ENCODE results near the gene KRT2.

Gene KRT2

GRCh38 chr12:52633383-52633782, 18.6 kb downstream of the KRT2 start:
- Histone ChIP-seq H3K23ac (ENCODE audit: low read length) (no peak overlapping the region), H2BK12ac (ENCODE audit: low read length) (no peak overlapping the region), H4K12ac (ENCODE audit: low read depth, low read length) (no peak overlapping the region)

GRCh38 chr12:52632656-52633055, 19.4 kb downstream of the KRT2 start:
- no peak overlapping the region for H2BK5ac ChIP-seq (ENCODE audit: low read depth, low read length, poor library complexity)
- H3K36me3 ChIP-seq (ENCODE audit: control insufficient read depth in 1 of 2, insufficient read depth in 2 of 2, low read length in 2 of 2) = no peaks in the 10 kb centered on the region
- H3K23ac ChIP-seq (ENCODE audit: low read length) = no peak overlapping the region
- H4K91ac ChIP-seq (ENCODE audit: low read depth, low read length) = no peak overlapping the region
- H3K4me3 ChIP-seq (ENCODE audit: low read depth, low read length) = no peak overlapping the region
- H2AK5ac ChIP-seq (ENCODE audit: low read length) = no peak overlapping the region
- H2BK12ac ChIP-seq (ENCODE audit: low read length) = no peak overlapping the region
- H3K4me1 ChIP-seq (ENCODE audit: control insufficient read depth in 1 of 2, insufficient read depth in 2 of 2, low read length in 2 of 2) = no peaks in the 10 kb centered on the region
- H3K14ac ChIP-seq (ENCODE audit: low read length) = no peak overlapping the region
- H3K9me3 ChIP-seq (ENCODE audit: insufficient read depth, low read depth, low read length) = peaks cover 2% of the 10 kb centered on the region
- no peak overlapping the region for H3K18ac ChIP-seq (ENCODE audit: low read length)
- no peaks in the 10 kb centered on the region for H3K79me2 ChIP-seq (ENCODE audit: control insufficient read depth, insufficient read depth, low read length, poor library complexity)
- H2AFZ ChIP-seq (ENCODE audit: insufficient read depth, low read length, poor library complexity) = no peak overlapping the region
- DNase-seq = no peak
- H4K12ac ChIP-seq (ENCODE audit: low read depth, low read length) = no peak overlapping the region
- no peak overlapping the region for H3K27ac ChIP-seq (ENCODE audit: low read depth, low read length)
- no peaks in the 10 kb centered on the region for H3K27me3 ChIP-seq (ENCODE audit: insufficient read depth, low read length)
- H3K9ac ChIP-seq (ENCODE audit: low read length) = no peak overlapping the region
- no peaks in the 10 kb centered on the region for H3K79me1 ChIP-seq (ENCODE audit: low read length)
- no peak overlapping the region for H3K4me2 ChIP-seq (ENCODE audit: low read length)
- H2BK120ac ChIP-seq (ENCODE audit: insufficient read depth, low read length, poor library complexity) = no peak overlapping the region
- no CpG with 5 or more reads among the region's 4 CpGs for WGBS (ENCODE audit: extremely low coverage, insufficient coverage, insufficient read length)
- H3K4ac ChIP-seq (ENCODE audit: low read depth, low read length) = no peak overlapping the region
- no peak overlapping the region for H4K8ac ChIP-seq (ENCODE audit: low read depth, low read length)

More at GRCh38 chr12:52633383-52633782, 18.6 kb downstream of the KRT2 start:
- DNase-seq = no peak
- Histone ChIP-seq H3K36me3 (ENCODE audit: control insufficient read depth in 1 of 2, insufficient read depth in 2 of 2, low read length in 2 of 2) (no peaks in the 10 kb centered on the region), H3K79me2 (ENCODE audit: control insufficient read depth, insufficient read depth, low read length, poor library complexity) (no peaks in the 10 kb centered on the region), H3K14ac (ENCODE audit: low read length) (no peak overlapping the region), H3K4me1 (ENCODE audit: control insufficient read depth in 1 of 2, insufficient read depth in 2 of 2, low read length in 2 of 2) (no peaks in the 10 kb centered on the region), H3K27ac (ENCODE audit: low read depth, low read length) (no peak overlapping the region), H3K27me3 (ENCODE audit: insufficient read depth, low read length) (no peaks in the 10 kb centered on the region), H3K9me3 (ENCODE audit: insufficient read depth, low read depth, low read length) (peaks cover 2% of the 10 kb centered on the region), H4K91ac (ENCODE audit: low read depth, low read length) (no peak overlapping the region), H2AK5ac (ENCODE audit: low read length) (no peak overlapping the region), H3K79me1 (ENCODE audit: low read length) (no peaks in the 10 kb centered on the region), H3K4ac (ENCODE audit: low read depth, low read length) (no peak overlapping the region), H2AFZ (ENCODE audit: insufficient read depth, low read length, poor library complexity) (no peak overlapping the region), H3K18ac (ENCODE audit: low read length) (no peak overlapping the region), H3K4me2 (ENCODE audit: low read length) (no peak overlapping the region), H2BK120ac (ENCODE audit: insufficient read depth, low read length, poor library complexity) (no peak overlapping the region), H3K4me3 (ENCODE audit: low read depth, low read length) (no peak overlapping the region), H2BK5ac (ENCODE audit: low read depth, low read length, poor library complexity) (no peak overlapping the region), H4K8ac (ENCODE audit: low read depth, low read length) (no peak overlapping the region), H3K9ac (ENCODE audit: low read length) (no peak overlapping the region)
- WGBS (ENCODE audit: extremely low coverage, insufficient coverage, insufficient read length) = no CpG with 5 or more reads among the region's 4 CpGs

- Histone ChIP-seq H4K91ac (ENCODE audit: low read depth, low read length) (no peak overlapping the region), H3K79me1 (ENCODE audit: low read length) (no peaks in the 10 kb centered on the region), H3K9ac (ENCODE audit: low read length) (no peak overlapping the region), H3K4me2 (ENCODE audit: low read length) (no peak overlapping the region), H3K4ac (ENCODE audit: low read depth, low read length) (no peak overlapping the region), H2BK12ac (ENCODE audit: low read length) (no peak overlapping the region), H4K8ac (ENCODE audit: low read depth, low read length) (no peak overlapping the region), H3K79me2 (ENCODE audit: control insufficient read depth, insufficient read depth, low read length, poor library complexity) (no peaks in the 10 kb centered on the region), H3K18ac (ENCODE audit: low read length) (no peak overlapping the region), H3K14ac (ENCODE audit: low read length) (no peak overlapping the region), H3K27ac (ENCODE audit: low read depth, low read length) (no peak overlapping the region), H3K27me3 (ENCODE audit: insufficient read depth, low read length) (no peaks in the 10 kb centered on the region), H3K4me3 (ENCODE audit: low read depth, low read length) (no peak overlapping the region), H3K23ac (ENCODE audit: low read length) (no peak overlapping the region), H4K12ac (ENCODE audit: low read depth, low read length) (no peak overlapping the region), H2BK120ac (ENCODE audit: insufficient read depth, low read length, poor library complexity) (no peak overlapping the region), H2AFZ (ENCODE audit: insufficient read depth, low read length, poor library complexity) (no peak overlapping the region), H2AK5ac (ENCODE audit: low read length) (no peak overlapping the region), H3K36me3 (ENCODE audit: control insufficient read depth in 1 of 2, insufficient read depth in 2 of 2, low read length in 2 of 2) (no peaks in the 10 kb centered on the region), H3K9me3 (ENCODE audit: insufficient read depth, low read depth, low read length) (peaks cover 2% of the 10 kb centered on the region), H2BK5ac (ENCODE audit: low read depth, low read length, poor library complexity) (no peak overlapping the region), H3K4me1 (ENCODE audit: control insufficient read depth in 1 of 2, insufficient read depth in 2 of 2, low read length in 2 of 2) (no peaks in the 10 kb centered on the region)
- no CpG with 5 or more reads among the region's 6 CpGs for WGBS (ENCODE audit: extremely low coverage, insufficient coverage, insufficient read length)
- DNase-seq = no peak
These were observed 20.1 kb downstream of the KRT2 start for GRCh38 chr12:52631676-52632459.

- Histone ChIP-seq H2BK120ac (ENCODE audit: insufficient read depth, low read length, poor library complexity) (no peak overlapping the region), H3K4ac (ENCODE audit: low read depth, low read length) (no peak overlapping the region), H2BK12ac (ENCODE audit: low read length) (no peak overlapping the region), H2BK5ac (ENCODE audit: low read depth, low read length, poor library complexity) (no peak overlapping the region), H3K36me3 (ENCODE audit: control insufficient read depth in 1 of 2, insufficient read depth in 2 of 2, low read length in 2 of 2) (no peaks in the 10 kb centered on the region), H4K12ac (ENCODE audit: low read depth, low read length) (no peak overlapping the region), H3K4me3 (ENCODE audit: low read depth, low read length) (no peak overlapping the region), H3K23ac (ENCODE audit: low read length) (no peak overlapping the region), H3K9ac (ENCODE audit: low read length) (no peak overlapping the region), H2AK5ac (ENCODE audit: low read length) (no peak overlapping the region), H2AFZ (ENCODE audit: insufficient read depth, low read length, poor library complexity) (no peak overlapping the region), H3K9me3 (ENCODE audit: insufficient read depth, low read depth, low read length) (peaks cover 2% of the 10 kb centered on the region), H3K18ac (ENCODE audit: low read length) (no peak overlapping the region), H3K27ac (ENCODE audit: low read depth, low read length) (no peak overlapping the region), H3K79me2 (ENCODE audit: control insufficient read depth, insufficient read depth, low read length, poor library complexity) (no peaks in the 10 kb centered on the region), H4K8ac (ENCODE audit: low read depth, low read length) (no peak overlapping the region), H3K27me3 (ENCODE audit: insufficient read depth, low read length) (no peaks in the 10 kb centered on the region), H3K14ac (ENCODE audit: low read length) (no peak overlapping the region), H3K4me1 (ENCODE audit: control insufficient read depth in 1 of 2, insufficient read depth in 2 of 2, low read length in 2 of 2) (no peaks in the 10 kb centered on the region), H3K79me1 (ENCODE audit: low read length) (no peaks in the 10 kb centered on the region), H3K4me2 (ENCODE audit: low read length) (no peak overlapping the region), H4K91ac (ENCODE audit: low read depth, low read length) (no peak overlapping the region)
- WGBS (ENCODE audit: extremely low coverage, insufficient coverage, insufficient read length) = no CpG with 5 or more reads among the region's 4 CpGs
- DNase-seq = no peak
These were observed 20.7 kb downstream of the KRT2 start for GRCh38 chr12:52631264-52631663.
